Neutrophil (primary cell): ENCODE results near the gene CCR4.
"Not testable (repeated sequence)": the region's sequence is repeated elsewhere in the genome, so short reads cannot be mapped to it uniquely, and the experiment has no call there.

Experiments used
- H3K27ac ChIP-seq: fragments of 200-600 bp; sonication (generic); 2 replicates; pipeline ENCODE4 v1.5.1; 2016; ENCODE audit warnings: mild to moderate bottlenecking, moderate library complexity
- H3K27me3 ChIP-seq: fragments of 200-600 bp; sonication (generic); 2 replicates; pipeline ENCODE4 v1.6.0; 2016; ENCODE audit warnings: mild to moderate bottlenecking
- H3K36me3 ChIP-seq: fragments of 200-600 bp; sonication (generic); 2 replicates; pipeline ENCODE4 v1.5.1; 2017
- H3K4me1 ChIP-seq, 2 experiments: fragments of 200-600 bp in 1 of 2; sonication (generic) in 1 of 2; 1 replicate in 1 of 2; 2 replicates in 1 of 2; pipeline versions ENCODE4 v1.5.1 to v1.6.1; 2013 to 2016; ENCODE audit warnings: low read depth in 1 of 2, low read length in 1 of 2, mild to moderate bottlenecking in 1 of 2, moderate library complexity in 1 of 2; ENCODE audit not compliant: control insufficient read depth in 1 of 2, insufficient read depth in 1 of 2
- H3K4me3 ChIP-seq, 2 experiments: fragments of 200-600 bp in 1 of 2; sonication (generic) in 1 of 2; 1 replicate in 1 of 2; 2 replicates in 1 of 2; pipeline ENCODE4 v1.5.1; 2013 to 2016; ENCODE audit warnings: low read depth in 1 of 2, low read length in 1 of 2, mild to moderate bottlenecking in 1 of 2, moderate library complexity in 1 of 2
- H3K9me3 ChIP-seq: fragments of 200-600 bp; sonication (generic); 2 replicates; pipeline ENCODE4 v1.5.1; 2016
- TF ChIP-seq, protein P1 (sequence below): fragments of 200-600 bp; sonication (generic); IDR thresholded peaks from 2 replicates; pipeline ENCODE4 v1.5.1; 2016; ENCODE audit warnings: antibody characterized with exemption

CCR4 gene

DNA sequence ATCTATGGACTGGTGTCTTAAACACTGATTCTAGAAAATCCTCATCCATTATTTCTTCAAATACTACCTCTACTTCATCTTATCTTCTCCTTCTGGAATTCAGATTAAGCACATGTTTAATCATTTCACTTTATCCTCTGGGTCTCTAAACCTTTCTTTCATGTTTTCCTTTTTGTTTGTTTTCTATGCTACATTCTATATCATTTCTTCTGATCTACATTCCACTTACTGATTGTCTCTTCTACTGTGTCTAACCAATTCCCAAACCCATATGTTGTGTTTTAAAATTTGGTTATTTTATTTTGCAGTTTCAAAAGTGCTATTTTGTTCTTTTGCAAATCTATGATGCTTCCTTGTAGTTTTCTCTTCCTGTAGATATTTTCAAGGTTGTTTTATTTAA lies 31.7 kb downstream of the CCR4 start:
- no peak overlapping the region for H3K4me3 ChIP-seq
- no peaks in the 10 kb centered on the region for H3K36me3 ChIP-seq
- H3K4me1 ChIP-seq, result no peaks in the 10 kb centered on the region
- no peaks in the 10 kb centered on the region for H3K27me3 ChIP-seq
- H3K27ac ChIP-seq, result no peak overlapping the region
- TF ChIP-seq, protein P1, sequence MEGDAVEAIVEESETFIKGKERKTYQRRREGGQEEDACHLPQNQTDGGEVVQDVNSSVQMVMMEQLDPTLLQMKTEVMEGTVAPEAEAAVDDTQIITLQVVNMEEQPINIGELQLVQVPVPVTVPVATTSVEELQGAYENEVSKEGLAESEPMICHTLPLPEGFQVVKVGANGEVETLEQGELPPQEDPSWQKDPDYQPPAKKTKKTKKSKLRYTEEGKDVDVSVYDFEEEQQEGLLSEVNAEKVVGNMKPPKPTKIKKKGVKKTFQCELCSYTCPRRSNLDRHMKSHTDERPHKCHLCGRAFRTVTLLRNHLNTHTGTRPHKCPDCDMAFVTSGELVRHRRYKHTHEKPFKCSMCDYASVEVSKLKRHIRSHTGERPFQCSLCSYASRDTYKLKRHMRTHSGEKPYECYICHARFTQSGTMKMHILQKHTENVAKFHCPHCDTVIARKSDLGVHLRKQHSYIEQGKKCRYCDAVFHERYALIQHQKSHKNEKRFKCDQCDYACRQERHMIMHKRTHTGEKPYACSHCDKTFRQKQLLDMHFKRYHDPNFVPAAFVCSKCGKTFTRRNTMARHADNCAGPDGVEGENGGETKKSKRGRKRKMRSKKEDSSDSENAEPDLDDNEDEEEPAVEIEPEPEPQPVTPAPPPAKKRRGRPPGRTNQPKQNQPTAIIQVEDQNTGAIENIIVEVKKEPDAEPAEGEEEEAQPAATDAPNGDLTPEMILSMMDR, result no peak
- H3K9me3 ChIP-seq, result no peaks in the 10 kb centered on the region

DNA sequence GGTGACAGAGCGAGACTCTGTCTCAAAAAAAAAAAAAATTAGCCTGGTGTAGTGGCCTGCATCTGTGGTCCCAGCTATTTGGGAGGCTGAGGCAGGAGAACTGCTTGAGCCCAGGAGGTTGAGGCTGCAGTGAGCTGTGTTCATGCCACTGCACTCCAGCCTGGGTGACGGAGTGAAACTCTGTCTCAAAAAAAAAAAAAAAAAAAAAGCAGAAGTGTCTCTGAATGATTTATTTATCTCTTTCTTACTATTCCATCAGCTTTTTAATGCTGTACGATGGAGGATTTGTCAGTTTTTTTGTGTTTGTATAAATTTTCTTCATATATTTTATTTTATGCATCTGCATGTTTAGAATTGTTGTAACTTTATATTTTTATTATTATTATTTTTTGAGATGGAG lies 33.5 kb downstream of the CCR4 start:
- not testable (repeated sequence) for H3K27ac ChIP-seq, H3K36me3 ChIP-seq, H3K27me3 ChIP-seq, H3K4me1 ChIP-seq, H3K9me3 ChIP-seq, H3K4me3 ChIP-seq

DNA sequence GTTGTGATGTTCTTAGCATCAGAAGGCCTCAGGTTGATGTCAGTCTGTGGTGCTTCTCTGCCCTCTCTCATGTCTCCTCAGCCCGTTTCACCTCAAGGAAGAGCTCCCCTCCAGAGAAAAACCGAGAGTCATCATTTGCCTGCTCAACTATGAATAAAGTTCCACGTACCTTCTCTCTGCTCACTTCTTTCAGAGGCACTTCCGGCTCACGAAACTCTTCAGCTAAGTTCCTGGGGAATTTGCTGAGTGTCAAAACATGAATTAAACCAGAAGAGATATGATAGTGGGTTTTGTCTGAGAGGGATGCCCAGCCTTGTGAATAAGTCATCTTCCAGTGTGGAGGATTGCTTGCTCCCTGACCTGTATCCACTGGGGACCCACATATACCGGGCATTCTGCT lies 37.7 kb downstream of the CCR4 start:
- Histone ChIP-seq H3K27me3 (no peaks in the 10 kb centered on the region), H3K9me3 (no peaks in the 10 kb centered on the region), H3K27ac (no peak overlapping the region), H3K4me3 (no peak overlapping the region), H3K36me3 (no peaks in the 10 kb centered on the region), H3K4me1 (no peaks in the 10 kb centered on the region)
- TF ChIP-seq, protein P1, result no peak

DNA sequence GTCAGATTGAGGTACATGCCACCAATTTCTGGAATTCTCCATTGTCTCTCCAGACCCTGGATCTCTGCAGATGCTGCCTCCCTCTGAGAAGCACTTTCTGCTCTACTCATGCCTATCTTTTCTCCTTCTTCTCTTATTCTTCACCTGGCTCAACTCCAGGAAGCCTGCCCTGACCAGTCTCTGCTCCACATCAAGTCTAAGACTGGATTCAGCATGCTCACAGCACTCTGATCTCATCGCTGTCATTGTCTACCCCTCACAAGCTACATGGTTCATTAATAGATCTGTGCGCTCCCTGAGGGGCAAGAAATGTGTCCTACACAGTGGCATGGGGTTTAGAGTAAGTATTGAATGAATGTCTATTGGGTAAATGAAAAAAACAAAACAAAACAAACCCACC lies 38.7 kb downstream of the CCR4 start:
- Histone ChIP-seq H3K36me3 (peaks cover 3% of the 10 kb centered on the region), H3K9me3 (no peaks in the 10 kb centered on the region), H3K27me3 (no peaks in the 10 kb centered on the region), H3K4me1 (no peaks in the 10 kb centered on the region), H3K27ac (no peak overlapping the region), H3K4me3 (no peak overlapping the region)
- TF ChIP-seq, protein P1, result no peak

DNA sequence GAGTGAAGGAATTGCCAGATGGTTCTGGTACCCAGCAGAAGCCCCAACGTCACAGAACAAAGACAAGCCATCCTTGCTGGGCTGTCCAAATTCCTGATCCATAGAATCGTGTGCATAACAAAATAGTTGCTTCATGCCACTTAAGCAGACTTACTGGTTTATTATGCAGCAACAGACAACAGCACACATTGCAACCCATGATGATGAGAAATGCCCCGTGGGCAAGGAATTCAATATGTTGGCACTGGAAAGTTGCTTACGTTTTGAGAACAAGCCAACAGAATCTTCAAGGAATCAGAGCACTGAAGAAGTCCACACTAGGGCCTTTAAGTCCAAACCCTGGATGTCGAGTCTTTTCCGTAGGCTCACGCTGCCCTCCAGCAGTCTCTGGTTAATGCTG lies 40.3 kb downstream of the CCR4 start:
- Histone ChIP-seq H3K4me3 (no peak overlapping the region), H3K36me3 (peaks cover 15% of the 10 kb centered on the region), H3K27ac (no peak overlapping the region), H3K4me1 (no peaks in the 10 kb centered on the region), H3K9me3 (no peaks in the 10 kb centered on the region), H3K27me3 (no peaks in the 10 kb centered on the region)
- TF ChIP-seq, protein P1, result no peak

DNA sequence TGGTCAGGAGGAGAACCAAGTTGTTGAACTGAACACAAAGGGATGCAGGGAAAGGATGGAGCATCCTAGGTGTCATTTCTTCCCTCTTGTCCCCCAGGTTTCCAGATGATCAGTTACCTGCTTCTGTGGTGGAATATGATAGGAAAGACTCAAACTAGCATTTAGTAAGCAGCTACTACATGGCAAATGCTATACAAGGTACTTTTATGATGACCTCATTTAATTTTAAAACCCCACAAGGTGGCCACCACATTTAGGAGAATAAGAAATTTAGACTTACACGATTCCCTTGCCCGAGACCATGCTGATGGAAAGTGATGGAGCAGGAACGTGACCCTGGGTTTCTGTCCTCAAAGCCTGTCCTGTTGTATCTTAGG lies 40.9 kb downstream of the CCR4 start:
- Histone ChIP-seq H3K27ac (no peak overlapping the region), H3K4me1 (no peaks in the 10 kb centered on the region), H3K9me3 (no peaks in the 10 kb centered on the region), H3K36me3 (peaks cover 20% of the 10 kb centered on the region), H3K4me3 (no peak overlapping the region), H3K27me3 (no peaks in the 10 kb centered on the region)
- TF ChIP-seq, protein P1, result no peak
